Tibial nerve (tissue), 4 donors: ENCODE data around the gene MSRB3.

Experiments
- CTCF ChIP-seq, 5 experiments: fragments of 200-600 bp in 3 of 5; fragments of 450-650 bp in 2 of 5; sonication (generic) in 3 of 5; IDR thresholded peaks; one replicate each; pipeline ENCODE4 v1.5.1; 2016 to 2019; ENCODE audit warnings: antibody characterized with exemption in 5 of 5, mild to moderate bottlenecking in 3 of 5, moderate library complexity in 2 of 5
- EP300 ChIP-seq, 2 donors: sonication (generic); formaldehyde crosslinking; IDR thresholded peaks; one replicate each; pipeline ENCODE4 v1.6.1; 2017; ENCODE audit warnings: antibody characterized with exemption in 2 of 2, mild to moderate bottlenecking in 1 of 2
- POLR2A ChIP-seq, 2 donors: fragments of 450-650 bp; IDR thresholded peaks; one replicate each; pipeline ENCODE4 v1.6.1; 2017; ENCODE audit warnings: antibody characterized with exemption in 2 of 2, mild to moderate bottlenecking in 2 of 2, moderate library complexity in 2 of 2

- no peak for TF ChIP-seq CTCF (IDR thresholded peaks at IDR 0.05)
- no peak for TF ChIP-seq EP300 (IDR thresholded peaks at IDR 0.05)
- TF ChIP-seq POLR2A (IDR thresholded peaks at IDR 0.05): no peak
Observed at GRCh38 chr12:65511134-65511834, 232.8 kb downstream of the MSRB3 start.
